ENCODE measurements around the gene INSYN1.

DNA sequence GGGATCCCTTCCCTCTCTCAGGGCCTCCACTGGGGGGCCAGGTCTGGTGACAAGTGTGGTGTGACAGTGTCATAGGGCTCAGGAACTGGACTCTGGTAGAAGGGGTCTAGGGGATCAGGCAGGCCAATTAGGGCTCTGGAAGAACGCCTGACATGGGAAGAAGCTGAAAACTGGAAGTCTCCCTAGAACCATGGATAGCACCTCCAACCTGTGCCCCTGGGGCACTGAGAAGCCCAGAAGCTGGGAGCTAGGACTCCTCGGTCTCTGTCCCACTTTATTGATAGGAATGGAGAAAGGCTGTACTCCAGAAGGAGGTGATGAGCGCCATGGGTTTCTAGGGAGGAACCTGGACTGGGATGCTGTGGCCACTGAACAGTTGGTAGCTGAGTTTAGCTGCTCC lies 30.7 kb downstream of the INSYN1 start:
- TF ChIP-seq POLR2A (IDR thresholded peaks at IDR 0.05) (no peak), CTCF (IDR thresholded peaks at IDR 0.05) (no peak)
